HG02840 (cell line): ENCODE results near the gene MOV10L1.

Experiments used
- ATAC-seq: cut with Tn5 transposase; IDR thresholded peaks from one replicate; pipeline ENCODE4 v1.9.1; 2021; ENCODE audit warnings: mild to moderate bottlenecking, moderate library complexity, moderate number of reproducible peaks; ENCODE audit not compliant: unreplicated experiment, low FRiP score

MOV10L1 gene

GRCh38 chr22:50184902-50185374 lies 95.1 kb downstream of the MOV10L1 start:
- no peak for ATAC-seq

- ATAC-seq, result peak; percentile 33
Measured at GRCh38 chr22:50185375-50186087, 95.7 kb downstream of the MOV10L1 start, which contains the start of gene TRABD. TSS of gene TRABD (plus strand) at chr22:50185913. CDS start at chr22:50193061, 7,148 bp downstream.

- ATAC-seq, result no peak
Measured at GRCh38 chr22:50186181-50186714, 96.4 kb downstream of the MOV10L1 start.

- no peak for ATAC-seq
Measured at GRCh38 chr22:50186761-50187523, 97.1 kb downstream of the MOV10L1 start.

GRCh38 chr22:50188356-50188755 lies 98.5 kb downstream of the MOV10L1 start:
- ATAC-seq, result no peak

- no peak for ATAC-seq
Measured at GRCh38 chr22:50189184-50189848, 99.5 kb downstream of the MOV10L1 start.

GRCh38 chr22:50189849-50190181 lies 100.0 kb downstream of the MOV10L1 start:
- ATAC-seq, result no peak

GRCh38 chr22:50190182-50190940 lies 100.6 kb downstream of the MOV10L1 start:
- ATAC-seq, result peak; percentile 36

DNA sequence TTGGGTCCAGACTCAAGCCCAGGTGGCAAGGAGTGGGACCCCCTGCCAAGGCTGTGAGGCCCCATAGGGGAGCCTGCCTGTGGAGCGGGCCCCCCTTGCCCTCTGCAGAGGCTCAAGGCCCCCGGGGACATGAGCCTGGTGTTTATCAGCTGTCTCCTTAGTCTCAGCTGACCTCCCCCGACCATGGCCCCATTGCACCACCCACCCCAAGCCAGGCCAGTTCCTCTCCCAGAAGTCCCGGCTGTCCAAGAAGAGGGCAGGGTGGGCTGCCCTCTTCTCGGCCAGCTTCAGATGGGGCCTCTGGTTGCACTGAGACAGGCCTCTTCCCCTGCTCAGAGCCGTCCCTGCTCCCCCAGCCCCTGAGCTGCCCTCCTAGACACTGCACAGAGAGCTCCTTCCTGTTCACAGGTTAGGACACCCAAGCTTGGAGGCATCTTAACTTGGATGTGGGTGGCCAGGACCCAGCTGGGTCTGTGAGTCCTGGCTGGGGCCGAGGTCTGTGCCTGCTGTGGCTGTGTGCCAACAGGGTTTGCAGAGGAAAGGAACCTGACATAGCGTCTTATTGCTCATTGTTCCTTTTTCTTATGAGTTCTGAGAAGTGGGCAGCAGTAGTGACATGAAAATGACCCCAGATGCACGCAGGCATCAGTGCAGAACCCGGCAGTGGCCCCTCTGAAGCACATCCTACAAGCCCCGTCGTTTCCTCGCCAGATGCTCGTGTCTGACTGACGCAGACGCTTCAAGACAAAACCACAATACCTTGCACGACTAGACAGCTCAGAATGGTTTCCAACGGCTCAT lies 101.3 kb downstream of the MOV10L1 start:
- ATAC-seq, result peak; percentile 11

DNA sequence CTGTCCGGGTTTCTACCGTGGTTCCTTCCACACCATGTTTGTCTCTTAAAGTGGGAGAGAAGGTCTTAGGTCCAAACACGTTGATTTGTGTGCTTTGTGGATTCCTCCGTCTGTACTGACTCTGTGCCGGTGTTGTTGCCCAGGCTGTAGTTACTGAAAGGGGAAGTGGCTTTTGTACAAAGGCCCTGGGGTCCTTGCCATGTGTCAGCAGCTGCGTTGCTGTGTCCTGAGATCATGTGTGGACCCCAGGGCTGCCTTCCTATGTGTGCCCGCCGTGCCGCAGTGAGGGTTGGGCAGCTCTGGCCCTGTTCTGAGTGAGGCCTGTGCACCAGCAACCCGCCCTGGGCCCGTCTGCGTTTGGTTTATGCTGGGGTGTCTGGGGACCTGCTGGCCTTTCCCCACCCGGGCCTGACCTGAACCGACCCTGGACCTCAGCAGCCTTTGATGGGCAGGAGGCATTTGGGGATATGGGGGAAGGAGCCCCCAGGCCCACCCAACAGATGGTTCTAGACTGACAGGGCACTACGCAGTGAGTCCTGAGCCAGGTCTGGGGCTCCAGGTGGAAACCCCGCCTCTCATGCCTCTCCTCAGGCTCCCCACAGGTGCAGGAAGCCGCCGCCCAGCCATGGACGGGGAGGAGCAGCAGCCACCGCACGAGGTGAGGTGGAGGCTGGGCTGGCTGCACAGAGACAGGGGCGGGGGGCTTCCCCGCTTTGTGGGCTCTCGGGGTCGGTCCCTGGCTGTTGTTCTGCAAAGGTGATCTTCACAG lies 102.8 kb downstream of the MOV10L1 start:
- ATAC-seq, result no peak

GRCh38 chr22:50193621-50194020 lies 103.8 kb downstream of the MOV10L1 start:
- no peak for ATAC-seq

- ATAC-seq, result no peak
Measured at GRCh38 chr22:50194037-50194805, 104.4 kb downstream of the MOV10L1 start.

DNA sequence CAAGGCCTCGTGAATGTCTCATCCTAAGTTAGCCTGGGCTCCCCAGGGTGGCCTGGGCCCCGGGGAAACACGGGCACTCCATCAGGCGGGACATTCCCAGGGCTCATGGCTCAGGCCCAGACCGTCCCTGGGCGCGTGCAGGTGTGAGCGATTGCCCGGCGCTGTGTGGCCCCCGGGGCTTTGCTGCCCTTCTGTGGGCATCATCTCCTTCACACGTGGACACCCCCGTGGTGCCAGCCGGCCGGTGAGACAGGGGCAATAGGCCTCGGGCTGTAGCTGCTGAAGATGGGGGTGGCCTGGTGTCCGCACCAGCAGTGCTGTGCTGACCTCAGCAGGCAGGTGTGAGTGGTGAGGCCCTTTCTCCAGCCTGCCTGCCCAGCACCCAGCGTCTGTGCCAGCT lies 106.5 kb downstream of the MOV10L1 start:
- no peak for ATAC-seq

DNA sequence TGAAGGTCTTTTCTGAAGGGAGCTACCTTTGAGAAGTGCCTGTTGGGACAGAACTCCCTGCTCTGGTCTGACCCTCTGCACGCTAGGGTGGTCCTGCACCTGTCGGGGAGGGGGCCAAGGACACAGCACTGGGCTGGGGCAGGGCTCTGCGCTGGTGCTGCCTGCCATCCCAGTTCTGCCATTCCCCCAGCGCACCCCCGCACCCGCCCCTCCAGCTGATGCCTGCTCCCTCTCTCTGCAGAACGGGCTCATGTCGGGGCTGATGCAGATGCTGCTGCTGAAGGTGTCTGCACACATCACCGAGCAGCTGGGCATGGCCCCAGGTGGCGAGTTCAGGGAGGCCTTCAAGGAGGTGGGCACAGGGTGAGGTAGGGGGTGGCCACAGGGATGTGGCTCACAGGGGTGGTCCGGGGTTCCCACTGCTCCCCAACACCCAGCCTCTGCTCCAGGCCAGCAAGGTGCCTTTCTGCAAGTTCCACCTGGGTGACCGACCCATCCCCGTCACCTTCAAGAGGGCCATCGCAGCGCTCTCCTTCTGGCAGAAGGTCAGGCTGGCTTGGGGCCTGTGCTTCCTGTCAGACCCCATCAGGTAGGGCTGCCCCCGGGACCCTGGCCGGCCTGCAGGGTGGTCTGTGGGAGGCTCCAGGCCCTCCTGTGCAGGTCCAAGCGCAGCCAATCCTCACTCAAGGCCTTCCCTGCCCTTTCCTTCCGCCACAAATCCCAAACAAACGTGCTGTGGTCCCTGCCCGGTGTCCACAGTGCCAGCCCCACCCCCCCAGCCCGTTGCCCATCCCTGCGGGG lies 107.4 kb downstream of the MOV10L1 start:
- no peak for ATAC-seq

- ATAC-seq, result no peak
Measured at GRCh38 chr22:50197856-50198623, 108.2 kb downstream of the MOV10L1 start.

GRCh38 chr22:50198624-50199017 lies 108.8 kb downstream of the MOV10L1 start:
- no peak for ATAC-seq
